PC-9 (cell line): ENCODE results near the gene AAR2.

ENCODE experiments used
- CTCF ChIP-seq: fragments of 200-600 bp; sonication (generic); conservative IDR thresholded peaks from 2 replicates; pipeline ENCODE4 v1.6.1; 2017; ENCODE audit warnings: mixed run types, antibody characterized with exemption, mild to moderate bottlenecking, moderate library complexity
- EZH2 ChIP-seq: fragments of 200-600 bp; sonication (generic); IDR thresholded peaks from 2 replicates; pipeline ENCODE4 v1.8.0; 2017; ENCODE audit warnings: antibody characterized with exemption, low read depth

GRCh38 chr20:36231331-36231730 lies 4.9 kb upstream of the AAR2 start:
- TF ChIP-seq CTCF (no peak), EZH2 (no peak)
